Hepatocyte (in vitro differentiated cells): ENCODE data around the gene ELMO3. TPM values are rescaled to one million over a fixed set of nuclear protein-coding genes. Genes with fewer than 3 reads are reported as not detected.

Experiments
- DNase-seq: peaks from one replicate; pipeline ENCODE4 v3.0.0-alpha.2; 2016; ENCODE audit warnings: low spot score
- H2AFZ ChIP-seq: fragments of 200-600 bp; sonication (generic); 2 replicates; pipeline ENCODE4 v1.6.0; 2016; ENCODE audit warnings: antibody characterized with exemption, mild to moderate bottlenecking
- H3K27ac ChIP-seq: fragments of 200-600 bp; sonication (generic); 2 replicates; pipeline ENCODE4 v1.5.1; 2016; ENCODE audit warnings: mild to moderate bottlenecking
- H3K27me3 ChIP-seq: fragments of 200-600 bp; sonication (generic); 2 replicates; pipeline ENCODE4 v1.6.1; 2016
- H3K36me3 ChIP-seq: fragments of 200-600 bp; sonication (generic); replicated peaks from 2 replicates; pipeline ENCODE4 v1.5.1; 2016; ENCODE audit warnings: low read depth; ENCODE audit not compliant: insufficient read depth
- H3K4me1 ChIP-seq: fragments of 200-600 bp; sonication (generic); 2 replicates; pipeline ENCODE4 v1.5.1; 2016; ENCODE audit warnings: mild to moderate bottlenecking, moderate library complexity; ENCODE audit not compliant: insufficient read depth
- H3K4me2 ChIP-seq: fragments of 200-600 bp; sonication (generic); 2 replicates; pipeline ENCODE4 v1.6.0; 2016
- H3K4me3 ChIP-seq: fragments of 200-600 bp; sonication (generic); 2 replicates; pipeline ENCODE4 v1.5.1; 2016; ENCODE audit warnings: mild to moderate bottlenecking
- H3K79me2 ChIP-seq: fragments of 200-600 bp; sonication (generic); 2 replicates; pipeline ENCODE4 v1.6.0; 2017; ENCODE audit warnings: mild to moderate bottlenecking
- H3K9me2 ChIP-seq: fragments of 200-600 bp; sonication (generic); replicated peaks from 2 replicates; pipeline ENCODE4 v1.6.0; 2017; ENCODE audit warnings: mild to moderate bottlenecking; ENCODE audit not compliant: insufficient read depth
- H3K9me3 ChIP-seq: fragments of 200-600 bp; sonication (generic); 2 replicates; pipeline ENCODE4 v1.5.1; 2016; ENCODE audit warnings: low read depth, mild to moderate bottlenecking
- H4K20me1 ChIP-seq: fragments of 200-600 bp; sonication (generic); 2 replicates; pipeline ENCODE4 v1.6.0; 2016; ENCODE audit warnings: mild to moderate bottlenecking; ENCODE audit not compliant: insufficient read depth, poor library complexity, severe bottlenecking
- CTCF ChIP-seq: fragments of 200-600 bp; sonication (generic); IDR thresholded peaks from 2 replicates; pipeline ENCODE4 v1.5.1; 2016; ENCODE audit warnings: antibody characterized with exemption, mild to moderate bottlenecking; ENCODE audit not compliant: poor library complexity
- EZH2 ChIP-seq: fragments of 200-600 bp; sonication (generic); IDR thresholded peaks from 2 replicates; pipeline ENCODE4 v1.6.1; 2016; ENCODE audit warnings: antibody characterized with exemption, mild to moderate bottlenecking, borderline replicate concordance
- EZH2phosphoT487 ChIP-seq: fragments of 200-600 bp; sonication (generic); IDR thresholded peaks from one replicate; pipeline ENCODE4 v1.6.1; 2018; ENCODE audit warnings: antibody characterized with exemption, mild to moderate bottlenecking, low read depth, moderate library complexity; ENCODE audit not compliant: unreplicated experiment, severe bottlenecking
- WGBS: methylation state at CpG from one replicate; pipeline ENCODE4 v1.1.6; 2016; ENCODE audit warnings: low lambda C conversion rate; ENCODE audit errors: missing lambda C conversion rate; 5-methylcytosine and 5-hydroxymethylcytosine counted together
- polyA plus RNA-seq: library from polyadenylated mRNA; unstranded; fragments of >200 nt; fragmentation: Nextera tagmentation; extraction: Ambion mirVana; gene quantifications from 2 replicates; pipeline ENCODE4 v1.2.1, GENCODE V29; 2016
- total RNA-seq: library from RNA; depleted of rRNA; stranded (reverse); fragments of >200 nt; gene quantifications from 2 replicates; pipeline ENCODE4 v1.2.3, GENCODE V29; 2014

ELMO3 gene
- total and polyA plus RNA-seq, 2 experiments from 2014 or later = 14.5 to 18.5 TPM

GRCh38 chr16:67198238-67198734 lies 645 bp upstream of the ELMO3 start:
- DNase-seq = no peak
- no peaks in the 10 kb centered on the region for H3K27me3 ChIP-seq
- H3K36me3 ChIP-seq = no peaks in the 10 kb centered on the region
- no peaks in the 10 kb centered on the region for H3K9me3 ChIP-seq
- H3K27ac ChIP-seq = peak overlapping the region; percentile 78
- H3K4me1 ChIP-seq = peaks cover 10% of the 10 kb centered on the region
- peak overlapping the region; percentile 86 for H3K4me2 ChIP-seq
- H3K4me3 ChIP-seq = no peak overlapping the region
- TF ChIP-seq EZH2phosphoT487 = no peak
- peak; percentile 43 for TF ChIP-seq CTCF
- no peak for TF ChIP-seq EZH2
- no peaks in the 10 kb centered on the region for H4K20me1 ChIP-seq
- no peak overlapping the region for H2AFZ ChIP-seq
- no peaks in the 10 kb centered on the region for H3K9me2 ChIP-seq
- H3K79me2 ChIP-seq = peaks cover 10% of the 10 kb centered on the region
- WGBS = 85% methylated on average over 12 of the region's 12 CpGs

GRCh38 chr16:67199808-67200198 lies 872 bp downstream of the ELMO3 start:
- Histone ChIP-seq H3K27me3 (no peaks in the 10 kb centered on the region), H3K27ac (no peak overlapping the region), H3K36me3 (no peaks in the 10 kb centered on the region), H3K79me2 (no peaks in the 10 kb centered on the region), H3K4me2 (peak overlapping the region; percentile 86), H4K20me1 (no peaks in the 10 kb centered on the region), H3K9me3 (no peaks in the 10 kb centered on the region), H2AFZ (no peak overlapping the region), H3K4me3 (no peak overlapping the region), H3K4me1 (peaks cover 5% of the 10 kb centered on the region), H3K9me2 (no peaks in the 10 kb centered on the region)
- no peak for TF ChIP-seq CTCF
- 36% methylated on average over 18 of the region's 22 CpGs for WGBS
- DNase-seq = no peak

GRCh38 chr16:67200491-67200890 lies 1.6 kb downstream of the ELMO3 start:
- no peak overlapping the region for H3K4me3 ChIP-seq
- H3K27me3 ChIP-seq = no peaks in the 10 kb centered on the region
- H4K20me1 ChIP-seq = no peaks in the 10 kb centered on the region
- peak overlapping the region; percentile 86 for H3K4me2 ChIP-seq
- no peak overlapping the region for H2AFZ ChIP-seq
- TF ChIP-seq EZH2phosphoT487 (no peak), CTCF (no peak), EZH2 (no peak)
- H3K27ac ChIP-seq = no peak overlapping the region
- DNase-seq = no peak
- WGBS = 96% methylated on average over 7 of the region's 8 CpGs
- H3K9me3 ChIP-seq = no peaks in the 10 kb centered on the region
- H3K79me2 ChIP-seq = no peaks in the 10 kb centered on the region
- H3K4me1 ChIP-seq = peaks cover 5% of the 10 kb centered on the region
- H3K9me2 ChIP-seq = no peaks in the 10 kb centered on the region
- no peaks in the 10 kb centered on the region for H3K36me3 ChIP-seq
